Neural cell (in vitro differentiated cells): Measurements from ENCODE around the gene TMEM238L.

ENCODE experiments used
- EP300 ChIP-seq: fragments of 450-650 bp; conservative IDR thresholded peaks from 2 replicates; pipeline ENCODE4 v1.6.1; 2014; ENCODE audit warnings: antibody characterized with exemption, mild to moderate bottlenecking, moderate library complexity; ENCODE audit not compliant: poor library complexity, severe bottlenecking
- EZH2 ChIP-seq: fragments of 200-600, 300-800 bp; shearing (Covaris generic), sonication (generic); IDR thresholded peaks from 2 replicates; pipeline ENCODE4 v1.6.1; 2014; ENCODE audit warnings: antibody characterized with exemption, low read length, borderline replicate concordance, mild to moderate bottlenecking; ENCODE audit not compliant: insufficient read depth, poor library complexity, severe bottlenecking
- POLR2AphosphoS5 ChIP-seq: IDR thresholded peaks from 2 replicates; pipeline ENCODE4 v1.6.1; 2012
- RAD21 ChIP-seq: fragments of 450-650 bp; conservative IDR thresholded peaks from 2 replicates; pipeline ENCODE4 v1.6.1; 2014; ENCODE audit warnings: antibody characterized with exemption, mild to moderate bottlenecking, moderate library complexity
- TF ChIP-seq, protein P1 (sequence below): fragments of 450-650 bp; IDR thresholded peaks from 2 replicates; pipeline ENCODE4 v1.5.1; 2014; ENCODE audit warnings: antibody characterized with exemption, mild to moderate bottlenecking, moderate library complexity; ENCODE audit not compliant: poor library complexity, severe bottlenecking
- TF ChIP-seq, protein P2 (sequence below): IDR thresholded peaks from 2 replicates; pipeline ENCODE4 v1.6.1; 2012; ENCODE audit warnings: borderline replicate concordance

DNA sequence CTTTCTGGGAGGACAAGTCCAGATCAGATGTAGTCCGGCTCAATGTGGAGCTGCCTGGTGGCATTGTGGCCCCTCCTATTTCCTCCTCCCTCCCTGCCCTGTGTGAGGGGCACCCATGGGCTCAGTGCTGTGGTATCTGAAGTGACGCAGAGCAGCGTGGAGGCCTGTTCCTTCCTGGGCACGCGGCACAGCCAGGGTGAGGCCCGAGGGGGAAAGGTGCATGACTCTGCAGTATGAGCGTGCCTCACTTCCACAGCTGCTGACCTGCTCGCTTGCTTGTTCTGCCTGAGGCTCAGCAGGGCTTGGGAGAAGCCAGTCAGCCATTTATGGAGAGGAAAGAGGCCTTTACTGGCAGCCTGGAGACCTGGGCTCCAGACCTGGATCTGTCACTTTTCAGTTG, 11.7 kb downstream of the TMEM238L start:
- TF ChIP-seq, protein P1, sequence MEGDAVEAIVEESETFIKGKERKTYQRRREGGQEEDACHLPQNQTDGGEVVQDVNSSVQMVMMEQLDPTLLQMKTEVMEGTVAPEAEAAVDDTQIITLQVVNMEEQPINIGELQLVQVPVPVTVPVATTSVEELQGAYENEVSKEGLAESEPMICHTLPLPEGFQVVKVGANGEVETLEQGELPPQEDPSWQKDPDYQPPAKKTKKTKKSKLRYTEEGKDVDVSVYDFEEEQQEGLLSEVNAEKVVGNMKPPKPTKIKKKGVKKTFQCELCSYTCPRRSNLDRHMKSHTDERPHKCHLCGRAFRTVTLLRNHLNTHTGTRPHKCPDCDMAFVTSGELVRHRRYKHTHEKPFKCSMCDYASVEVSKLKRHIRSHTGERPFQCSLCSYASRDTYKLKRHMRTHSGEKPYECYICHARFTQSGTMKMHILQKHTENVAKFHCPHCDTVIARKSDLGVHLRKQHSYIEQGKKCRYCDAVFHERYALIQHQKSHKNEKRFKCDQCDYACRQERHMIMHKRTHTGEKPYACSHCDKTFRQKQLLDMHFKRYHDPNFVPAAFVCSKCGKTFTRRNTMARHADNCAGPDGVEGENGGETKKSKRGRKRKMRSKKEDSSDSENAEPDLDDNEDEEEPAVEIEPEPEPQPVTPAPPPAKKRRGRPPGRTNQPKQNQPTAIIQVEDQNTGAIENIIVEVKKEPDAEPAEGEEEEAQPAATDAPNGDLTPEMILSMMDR = no peak
- no peak for TF ChIP-seq POLR2AphosphoS5
- no peak for TF ChIP-seq RAD21
- no peak for TF ChIP-seq EZH2
- no peak for TF ChIP-seq EP300
- TF ChIP-seq, protein P2, sequence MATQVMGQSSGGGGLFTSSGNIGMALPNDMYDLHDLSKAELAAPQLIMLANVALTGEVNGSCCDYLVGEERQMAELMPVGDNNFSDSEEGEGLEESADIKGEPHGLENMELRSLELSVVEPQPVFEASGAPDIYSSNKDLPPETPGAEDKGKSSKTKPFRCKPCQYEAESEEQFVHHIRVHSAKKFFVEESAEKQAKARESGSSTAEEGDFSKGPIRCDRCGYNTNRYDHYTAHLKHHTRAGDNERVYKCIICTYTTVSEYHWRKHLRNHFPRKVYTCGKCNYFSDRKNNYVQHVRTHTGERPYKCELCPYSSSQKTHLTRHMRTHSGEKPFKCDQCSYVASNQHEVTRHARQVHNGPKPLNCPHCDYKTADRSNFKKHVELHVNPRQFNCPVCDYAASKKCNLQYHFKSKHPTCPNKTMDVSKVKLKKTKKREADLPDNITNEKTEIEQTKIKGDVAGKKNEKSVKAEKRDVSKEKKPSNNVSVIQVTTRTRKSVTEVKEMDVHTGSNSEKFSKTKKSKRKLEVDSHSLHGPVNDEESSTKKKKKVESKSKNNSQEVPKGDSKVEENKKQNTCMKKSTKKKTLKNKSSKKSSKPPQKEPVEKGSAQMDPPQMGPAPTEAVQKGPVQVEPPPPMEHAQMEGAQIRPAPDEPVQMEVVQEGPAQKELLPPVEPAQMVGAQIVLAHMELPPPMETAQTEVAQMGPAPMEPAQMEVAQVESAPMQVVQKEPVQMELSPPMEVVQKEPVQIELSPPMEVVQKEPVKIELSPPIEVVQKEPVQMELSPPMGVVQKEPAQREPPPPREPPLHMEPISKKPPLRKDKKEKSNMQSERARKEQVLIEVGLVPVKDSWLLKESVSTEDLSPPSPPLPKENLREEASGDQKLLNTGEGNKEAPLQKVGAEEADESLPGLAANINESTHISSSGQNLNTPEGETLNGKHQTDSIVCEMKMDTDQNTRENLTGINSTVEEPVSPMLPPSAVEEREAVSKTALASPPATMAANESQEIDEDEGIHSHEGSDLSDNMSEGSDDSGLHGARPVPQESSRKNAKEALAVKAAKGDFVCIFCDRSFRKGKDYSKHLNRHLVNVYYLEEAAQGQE = no peak
